Gastroesophageal sphincter (tissue), 3 donors: ENCODE results near the gene CMSS1.

ENCODE experiments used
- POLR2AphosphoS5 ChIP-seq: sonication (generic); formaldehyde crosslinking; IDR thresholded peaks from one replicate; pipeline ENCODE4 v1.6.1; 2017; ENCODE audit warnings: antibody characterized with exemption
- TF ChIP-seq, protein P1 (sequence below), 4 experiments: fragments of 200-600 bp in 2 of 4; fragments of 450-650 bp in 2 of 4; sonication (generic) in 1 of 4; IDR thresholded peaks; one replicate each; pipeline ENCODE4 v1.5.1; 2017 to 2019; ENCODE audit warnings: antibody characterized with exemption in 4 of 4, mild to moderate bottlenecking in 2 of 4, moderate library complexity in 2 of 4

DNA sequence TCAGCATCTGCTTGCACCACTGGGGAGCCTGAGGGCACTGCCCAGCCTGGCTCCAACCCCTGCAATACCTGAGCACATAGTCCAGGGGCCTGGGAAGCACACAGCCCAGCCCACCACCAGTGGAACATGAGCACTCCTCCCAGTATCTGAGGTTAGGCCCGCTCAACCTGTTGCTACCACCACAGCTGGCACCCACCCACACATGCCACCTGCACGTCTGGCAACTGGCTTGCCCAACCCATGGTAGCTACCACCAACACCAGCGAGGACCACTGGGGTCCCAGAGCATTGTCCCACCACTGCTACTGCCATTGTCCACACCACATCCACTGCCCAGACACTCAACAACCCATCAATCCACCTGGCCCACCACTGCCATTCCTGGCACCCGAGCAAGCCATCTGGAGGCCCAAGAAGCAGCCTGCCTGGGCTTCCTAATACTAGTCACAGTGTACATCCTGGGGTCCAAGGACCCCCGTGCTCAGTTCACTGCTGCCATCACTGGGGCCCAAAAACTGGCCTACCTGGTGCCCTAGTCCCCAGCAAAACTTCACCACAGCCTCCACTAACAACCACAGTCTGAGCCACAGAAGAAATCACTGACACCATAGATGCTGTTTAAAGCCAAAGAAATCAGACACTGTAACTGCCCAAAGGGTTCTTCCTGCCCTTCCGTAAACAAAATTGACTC lies 381.1 kb downstream of the CMSS1 start:
- TF ChIP-seq, protein P1, sequence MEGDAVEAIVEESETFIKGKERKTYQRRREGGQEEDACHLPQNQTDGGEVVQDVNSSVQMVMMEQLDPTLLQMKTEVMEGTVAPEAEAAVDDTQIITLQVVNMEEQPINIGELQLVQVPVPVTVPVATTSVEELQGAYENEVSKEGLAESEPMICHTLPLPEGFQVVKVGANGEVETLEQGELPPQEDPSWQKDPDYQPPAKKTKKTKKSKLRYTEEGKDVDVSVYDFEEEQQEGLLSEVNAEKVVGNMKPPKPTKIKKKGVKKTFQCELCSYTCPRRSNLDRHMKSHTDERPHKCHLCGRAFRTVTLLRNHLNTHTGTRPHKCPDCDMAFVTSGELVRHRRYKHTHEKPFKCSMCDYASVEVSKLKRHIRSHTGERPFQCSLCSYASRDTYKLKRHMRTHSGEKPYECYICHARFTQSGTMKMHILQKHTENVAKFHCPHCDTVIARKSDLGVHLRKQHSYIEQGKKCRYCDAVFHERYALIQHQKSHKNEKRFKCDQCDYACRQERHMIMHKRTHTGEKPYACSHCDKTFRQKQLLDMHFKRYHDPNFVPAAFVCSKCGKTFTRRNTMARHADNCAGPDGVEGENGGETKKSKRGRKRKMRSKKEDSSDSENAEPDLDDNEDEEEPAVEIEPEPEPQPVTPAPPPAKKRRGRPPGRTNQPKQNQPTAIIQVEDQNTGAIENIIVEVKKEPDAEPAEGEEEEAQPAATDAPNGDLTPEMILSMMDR (IDR thresholded peaks at IDR 0.05), result no peak
- no peak for TF ChIP-seq POLR2AphosphoS5
